HCT116 (cell line): ENCODE measurements around the gene SOS1. TPM values are rescaled to one million over a fixed set of nuclear protein-coding genes. Genes with fewer than 3 reads are reported as not detected.

Source experiments
- ATAC-seq: fragments of 200-7000 bp; cut with Tn5 transposase; 2 replicates; pipeline ENCODE4 v1.9.1; 2020; ENCODE audit warnings: mild to moderate bottlenecking, moderate library complexity
- BruUV-seq: library from RNA; stranded (reverse); fragments of 400-500 nt; replicated peaks from 2 replicates; lab custom pipeline; 2021; lab: Mats Ljungman, UMichigan
- CTCF ChIA-PET: fragments of 300-600 bp; sonication (Branson Sonifier 250); formaldehyde crosslinking; loops from one replicate; lab custom pipeline; 2021; ENCODE audit warnings: antibody characterized with exemption; lab: Charles Lee
- POLR2A ChIA-PET: fragments of 300-600, 350-600 bp; sonication (Branson Sonifier 250); formaldehyde crosslinking; loops from one replicate; lab custom pipeline; 2021; ENCODE audit warnings: antibody characterized with exemption; lab: Charles Lee
- RAD21 ChIA-PET, 2 experiments: fragments of 300-600 bp; sonication (Branson Sonifier 250); formaldehyde crosslinking; loops; one replicate each; lab custom pipeline; 2023; ENCODE audit warnings: low total read pairs in 2 of 2; ENCODE audit not compliant: uncharacterized antibody in 2 of 2, unreplicated experiment in 2 of 2, low non-redundant PET in 1 of 2; lab: Charles Lee
- DNase-seq: peaks from one replicate; pipeline ENCODE4 v3.0.0-alpha.2; 2010; ENCODE audit warnings: low read depth, low spot score
- H2AFZ ChIP-seq: fragments of 200-600 bp; shearing (Covaris generic), sonication (generic); 2 replicates; pipeline ENCODE4 v1.6.1; 2017; ENCODE audit warnings: low read depth, mixed run types, mixed read lengths, antibody characterized with exemption, low read length; ENCODE audit not compliant: poor library complexity, severe bottlenecking
- H3K27ac ChIP-seq: 2 replicates; pipeline ENCODE4 v1.5.1; 2012; ENCODE audit warnings: low read depth, low read length
- H3K27me3 ChIP-seq: fragments of 200-600 bp; sonication (generic); 2 replicates; pipeline ENCODE4 v1.6.1; 2016; ENCODE audit warnings: mixed run types, low read length, mixed read lengths; ENCODE audit not compliant: insufficient read depth
- H3K36me3 ChIP-seq, 2 experiments: fragments of 200-500 bp in 1 of 2; fragments of 200-600 bp in 1 of 2; sonication (Bioruptor generic) in 1 of 2; sonication (generic) in 1 of 2; 2 replicates each; pipeline versions ENCODE4 v1.5.1 to v1.6.1; 2014 to 2016; ENCODE audit warnings: low read length in 2 of 2, inconsistent platforms in 1 of 2, mixed read lengths in 1 of 2, mixed run types in 1 of 2; ENCODE audit not compliant: insufficient read depth in 2 of 2, control insufficient read depth in 1 of 2
- H3K4me1 ChIP-seq, 2 experiments: fragments of 200-600 bp in 1 of 2; sonication (generic) in 1 of 2; 2 replicates each; pipeline versions ENCODE4 v1.5.1 to v1.6.1; 2012 to 2017; ENCODE audit warnings: low read length in 2 of 2, inconsistent platforms in 1 of 2, mild to moderate bottlenecking in 1 of 2, mixed read lengths in 1 of 2, mixed run types in 1 of 2, moderate library complexity in 1 of 2; ENCODE audit not compliant: insufficient read depth in 2 of 2, control insufficient read depth in 1 of 2
- H3K4me2 ChIP-seq: fragments of 200-600 bp; sonication (generic); 2 replicates; pipeline ENCODE4 v1.6.1; 2017; ENCODE audit warnings: mixed run types, low read length, mixed read lengths
- H3K4me3 ChIP-seq, 2 experiments: fragments of 200-600 bp in 1 of 2; sonication (generic) in 1 of 2; replicated peaks in 1 of 2; 2 replicates each; pipeline ENCODE4 v1.5.1; 2011 to 2016; ENCODE audit warnings: low read length in 2 of 2, control low read depth in 1 of 2, low read depth in 1 of 2, mild to moderate bottlenecking in 1 of 2, mixed read lengths in 1 of 2, mixed run types in 1 of 2
- H3K79me2 ChIP-seq: fragments of 200-600 bp; sonication (generic); 2 replicates; pipeline ENCODE4 v1.6.1; 2017; ENCODE audit warnings: mild to moderate bottlenecking, mixed run types, low read length, moderate library complexity, mixed read lengths; ENCODE audit not compliant: insufficient read depth
- H3K9ac ChIP-seq: fragments of 200-600 bp; sonication (generic); 2 replicates; pipeline ENCODE4 v1.6.1; 2016; ENCODE audit warnings: low read length, mixed read lengths
- H3K9me2 ChIP-seq: fragments of 200-600 bp; sonication (generic), shearing (Covaris generic); 2 replicates; pipeline ENCODE4 v1.6.1; 2017; ENCODE audit warnings: mixed run types, mild to moderate bottlenecking, moderate library complexity; ENCODE audit not compliant: insufficient read depth
- H3K9me3 ChIP-seq, 2 experiments: fragments of 200-500 bp in 1 of 2; fragments of 200-600 bp in 1 of 2; sonication (Bioruptor generic) in 1 of 2; sonication (generic) in 1 of 2; 2 replicates each; pipeline ENCODE4 v1.6.1; 2014 to 2017; ENCODE audit warnings: low read length in 2 of 2, mixed read lengths in 2 of 2, inconsistent platforms in 1 of 2, low read depth in 1 of 2, mild to moderate bottlenecking in 1 of 2, mixed run types in 1 of 2, moderate library complexity in 1 of 2; ENCODE audit not compliant: control insufficient read depth in 1 of 2, insufficient read depth in 1 of 2
- H4K20me1 ChIP-seq: fragments of 200-600 bp; sonication (generic), shearing (Covaris generic); 2 replicates; pipeline ENCODE4 v1.6.1; 2017; ENCODE audit warnings: mixed run types, mild to moderate bottlenecking, moderate library complexity; ENCODE audit not compliant: insufficient read depth
- ATF3 ChIP-seq: IDR thresholded peaks from 2 replicates; pipeline ENCODE4 v1.6.1; 2012
- CBX3 ChIP-seq: IDR thresholded peaks from 2 replicates; pipeline ENCODE4 v1.6.1; 2012; ENCODE audit warnings: low read depth
- CEBPB ChIP-seq: IDR thresholded peaks from 2 replicates; pipeline ENCODE4 v1.6.1; 2012; ENCODE audit warnings: low read depth
- CTCF ChIP-seq, 3 experiments: fragments of 200-600 bp in 1 of 3; sonication (generic) in 1 of 3; IDR thresholded peaks in 2 of 3; conservative IDR thresholded peaks in 1 of 3; 2 replicates each; pipeline ENCODE4 v1.5.1; 2012 to 2017; ENCODE audit warnings: low read depth in 2 of 3, low read length in 2 of 3, antibody characterized with exemption in 1 of 3, borderline replicate concordance in 1 of 3, control low read depth in 1 of 3, mild to moderate bottlenecking in 1 of 3, mixed read lengths in 1 of 3, mixed run types in 1 of 3, moderate library complexity in 1 of 3; ENCODE audit not compliant: insufficient read depth in 1 of 3
- EGR1 ChIP-seq: IDR thresholded peaks from 2 replicates; pipeline ENCODE4 v1.6.1; 2012; ENCODE audit warnings: low read depth
- ELF1 ChIP-seq: IDR thresholded peaks from 2 replicates; pipeline ENCODE4 v1.6.1; 2012; ENCODE audit warnings: low read depth, borderline replicate concordance
- EZH2 ChIP-seq: fragments of 200-600 bp; sonication (generic); IDR thresholded peaks from 2 replicates; pipeline ENCODE4 v1.6.1; 2017; ENCODE audit warnings: antibody characterized with exemption, mixed run types
- JUND ChIP-seq: IDR thresholded peaks from 2 replicates; pipeline ENCODE4 v1.6.1; 2012
- POLR2AphosphoS5 ChIP-seq: IDR thresholded peaks from 2 replicates; pipeline ENCODE4 v1.6.1; 2011; ENCODE audit warnings: mild to moderate bottlenecking, low read depth, low read length, moderate library complexity
- SP1 ChIP-seq: IDR thresholded peaks from 2 replicates; pipeline ENCODE4 v1.6.1; 2012; ENCODE audit warnings: low read depth
- SRF ChIP-seq: IDR thresholded peaks from 2 replicates; pipeline ENCODE4 v1.6.1; 2012; ENCODE audit warnings: low read depth
- YY1 ChIP-seq: IDR thresholded peaks from 2 replicates; pipeline ENCODE4 v1.6.1; 2011; ENCODE audit warnings: low read length, low read depth, moderate library complexity, mild to moderate bottlenecking; ENCODE audit not compliant: insufficient replicate concordance; ENCODE audit errors: extremely low read depth
- ZNF274 ChIP-seq: fragments of 200-500 bp; sonication (Bioruptor generic); IDR thresholded peaks from 2 replicates; pipeline ENCODE4 v1.6.1; 2014; ENCODE audit warnings: mild to moderate bottlenecking, low read depth, low read length, inconsistent platforms
- intact Hi-C: fragments of 100-400 bp; cut with micrococcal nuclease; formaldehyde crosslinking; loops from 2 replicates; pipeline ENCODE4 v1.10.0; 2022
- total RNA-seq: library from RNA; stranded (reverse); gene quantifications from one replicate; pipeline ENCODE4 v1.2.1, GENCODE V29; 2021; ENCODE audit not compliant: unreplicated experiment

SOS1 gene
- total RNA-seq, 1 experiment from 2014 or later, result 19.4 TPM

DNA sequence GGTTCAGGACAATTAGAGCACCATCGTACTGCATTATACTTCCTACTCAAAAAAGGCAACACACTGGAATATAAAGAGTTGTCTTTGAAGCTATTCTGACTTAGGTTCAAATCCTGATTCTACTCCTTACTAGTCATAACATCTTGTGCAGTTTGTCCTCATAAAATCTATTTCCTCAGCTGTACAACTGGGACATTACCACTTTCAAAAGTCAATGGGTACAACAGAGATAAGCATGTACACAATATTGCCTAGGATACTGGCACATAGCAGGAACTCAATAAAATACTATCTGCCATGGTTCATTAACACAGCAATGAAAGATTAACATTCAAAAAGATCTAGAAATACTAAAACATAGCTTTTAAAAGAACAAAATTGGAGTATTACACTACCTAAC is 11.3 kb downstream of the SOS1 start:
- Histone ChIP-seq H4K20me1 (0 out of 2 replicates have a peak, but pooled peaks cover 5% of the 10 kb centered on the region), H3K79me2 (peaks cover 68% of the 10 kb centered on the region), H3K4me2 (no peak overlapping the region), H3K4me1 (no peaks in the 10 kb centered on the region), H2AFZ (no peak overlapping the region), H3K9ac (no peak overlapping the region), H3K27ac (no peak overlapping the region), H3K4me3 (no peak overlapping the region), H3K9me2 (no peaks in the 10 kb centered on the region), H3K27me3 (no peaks in the 10 kb centered on the region), H3K36me3 (no peaks in the 10 kb centered on the region), H3K9me3 (no peaks in the 10 kb centered on the region)
- ChIA-PET RAD21 (no interaction called here), CTCF (no interaction called here), POLR2A (no interaction called here)
- ATAC-seq, result no peak
- intact Hi-C loops, result no loop called here
- no TSS peak for BruUV-seq
- no peak for DNase-seq
- no peak for TF ChIP-seq CTCF (IDR thresholded peaks at IDR 0.05 in 2 of 3, conservative IDR thresholded peaks at IDR 0.05 in 1 of 3; ENCODE audit: borderline replicate concordance in 1 of 3, insufficient read depth in 1 of 3, low read depth in 2 of 3, low read length in 2 of 3)

GRCh38 chr2:39108377-39108776 is 12.5 kb downstream of the SOS1 start:
- no peak overlapping the region for H3K4me3 ChIP-seq
- H3K36me3 ChIP-seq, result no peaks in the 10 kb centered on the region
- no peaks in the 10 kb centered on the region for H3K9me3 ChIP-seq
- no peaks in the 10 kb centered on the region for H3K27me3 ChIP-seq
- no peak overlapping the region for H3K4me2 ChIP-seq
- H3K9me2 ChIP-seq, result no peaks in the 10 kb centered on the region
- H2AFZ ChIP-seq, result no peak overlapping the region
- peaks cover 72% of the 10 kb centered on the region for H3K79me2 ChIP-seq
- H4K20me1 ChIP-seq, result 0 out of 2 replicates have a peak, but pooled peaks cover 5% of the 10 kb centered on the region
- CTCF ChIA-PET, result no interaction called here
- RAD21 ChIA-PET, result no interaction called here
- no peak overlapping the region for H3K9ac ChIP-seq
- TF ChIP-seq SRF (no peak), ZNF274 (no peak), YY1 (no peak), ATF3 (no peak), CTCF (IDR thresholded peaks at IDR 0.05 in 2 of 3, conservative IDR thresholded peaks at IDR 0.05 in 1 of 3; ENCODE audit: borderline replicate concordance in 1 of 3, insufficient read depth in 1 of 3, low read depth in 2 of 3, low read length in 2 of 3) (no peak), SP1 (no peak), EZH2 (no peak), POLR2AphosphoS5 (no peak), ELF1 (no peak), CEBPB (no peak), JUND (no peak), CBX3 (no peak), EGR1 (no peak)
- intact Hi-C loops, result no loop called here
- H3K27ac ChIP-seq, result no peak overlapping the region
- BruUV-seq, result no TSS peak
- DNase-seq (no peak), ATAC-seq (no peak)
- no peaks in the 10 kb centered on the region for H3K4me1 ChIP-seq
- POLR2A ChIA-PET, result no interaction called here
